Lower leg skin (tissue), 3 donors: ENCODE results near the gene ST3GAL6.

Experiments
- POLR2A ChIP-seq, 2 donors: fragments of 450-650 bp; IDR thresholded peaks; one replicate each; pipeline ENCODE4 v1.6.1; 2016 to 2017; ENCODE audit warnings: antibody characterized with exemption in 2 of 2, mild to moderate bottlenecking in 1 of 2, moderate library complexity in 1 of 2
- TF ChIP-seq, protein P1 (sequence below), 3 donors: fragments of 450-650 bp; IDR thresholded peaks; one replicate each; pipeline ENCODE4 v1.5.1; 2016; ENCODE audit warnings: antibody characterized with exemption in 3 of 3, mild to moderate bottlenecking in 3 of 3, moderate library complexity in 2 of 3

DNA sequence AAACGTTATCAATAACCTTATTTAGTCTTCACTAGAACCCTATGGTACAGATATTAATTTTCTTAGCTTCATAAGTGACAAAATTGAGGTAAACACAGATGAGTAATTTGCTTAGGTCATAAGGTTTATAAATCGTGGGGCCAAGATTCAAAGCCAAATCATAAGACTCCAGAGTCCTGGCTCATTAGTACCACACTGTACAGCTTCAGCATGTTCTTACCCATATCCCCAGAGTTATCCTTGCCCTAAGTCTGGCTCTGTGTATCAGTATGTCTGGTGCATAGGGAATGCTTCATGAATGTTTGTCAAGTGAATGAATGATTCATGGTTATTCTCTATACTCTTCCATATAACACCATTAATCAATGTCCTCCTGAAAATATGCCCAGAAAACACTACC is 45.6 kb upstream of the ST3GAL6 start:
- TF ChIP-seq, protein P1, sequence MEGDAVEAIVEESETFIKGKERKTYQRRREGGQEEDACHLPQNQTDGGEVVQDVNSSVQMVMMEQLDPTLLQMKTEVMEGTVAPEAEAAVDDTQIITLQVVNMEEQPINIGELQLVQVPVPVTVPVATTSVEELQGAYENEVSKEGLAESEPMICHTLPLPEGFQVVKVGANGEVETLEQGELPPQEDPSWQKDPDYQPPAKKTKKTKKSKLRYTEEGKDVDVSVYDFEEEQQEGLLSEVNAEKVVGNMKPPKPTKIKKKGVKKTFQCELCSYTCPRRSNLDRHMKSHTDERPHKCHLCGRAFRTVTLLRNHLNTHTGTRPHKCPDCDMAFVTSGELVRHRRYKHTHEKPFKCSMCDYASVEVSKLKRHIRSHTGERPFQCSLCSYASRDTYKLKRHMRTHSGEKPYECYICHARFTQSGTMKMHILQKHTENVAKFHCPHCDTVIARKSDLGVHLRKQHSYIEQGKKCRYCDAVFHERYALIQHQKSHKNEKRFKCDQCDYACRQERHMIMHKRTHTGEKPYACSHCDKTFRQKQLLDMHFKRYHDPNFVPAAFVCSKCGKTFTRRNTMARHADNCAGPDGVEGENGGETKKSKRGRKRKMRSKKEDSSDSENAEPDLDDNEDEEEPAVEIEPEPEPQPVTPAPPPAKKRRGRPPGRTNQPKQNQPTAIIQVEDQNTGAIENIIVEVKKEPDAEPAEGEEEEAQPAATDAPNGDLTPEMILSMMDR (IDR thresholded peaks at IDR 0.05) = no peak
- TF ChIP-seq POLR2A (IDR thresholded peaks at IDR 0.05) = no peak
